Activated CD4-positive, alpha-beta T cell treated with anti-CD3 and anti-CD28 coated beads for 1 hour (primary cell): Measurements from ENCODE around the gene NR2F1.
"Not testable (repeated sequence)": the region's sequence is repeated elsewhere in the genome, so short reads cannot be mapped to it uniquely, and the experiment has no call there.

ENCODE experiments used
- DNase-seq: peaks from one replicate; pipeline ENCODE4 v3.0.0-alpha.2; 2020

The NR2F1 gene

DNA sequence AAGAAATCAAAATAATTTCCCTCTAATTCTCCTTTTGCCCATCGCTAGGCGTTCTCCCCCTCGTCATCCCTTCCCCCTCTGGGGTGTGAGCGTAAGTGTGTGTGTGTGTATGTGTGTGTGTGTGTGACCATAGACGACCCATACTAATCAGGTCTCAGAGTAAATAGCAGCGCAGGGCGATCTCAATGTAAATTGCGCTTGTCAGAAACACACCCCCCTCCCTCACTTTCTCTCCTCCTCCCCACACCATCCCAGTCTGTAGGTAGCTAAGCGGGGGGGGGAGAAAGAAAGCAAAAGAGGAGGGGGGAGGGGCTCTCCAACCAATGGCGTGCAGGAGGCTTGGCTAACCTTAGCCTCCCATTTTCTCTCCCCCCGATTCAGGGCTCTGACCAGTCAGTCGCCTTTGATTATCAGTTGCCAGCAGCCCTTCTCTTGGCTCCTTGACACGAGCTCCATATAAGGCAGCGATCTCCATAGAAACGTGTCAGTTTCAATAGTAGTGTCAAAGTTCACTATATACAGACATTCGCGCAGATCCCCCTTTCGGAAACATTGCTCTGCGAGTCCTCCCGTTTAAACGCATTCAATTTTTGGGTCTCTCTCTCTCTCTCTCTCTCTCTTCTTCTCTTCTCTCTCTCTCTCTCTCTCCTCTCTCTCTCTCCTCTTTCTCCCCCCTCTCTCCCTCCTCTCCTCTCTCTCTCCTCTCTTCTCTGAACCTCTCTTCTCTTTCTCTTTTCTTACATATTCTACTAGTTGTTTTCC, at the start of gene NR2F1:
Gene NR2F1 (plus strand): TSS at position 546 of the 762 bp plus-strand sequence. CDS start 1,802 bp downstream, outside the sequence.
- no peak for DNase-seq

DNA sequence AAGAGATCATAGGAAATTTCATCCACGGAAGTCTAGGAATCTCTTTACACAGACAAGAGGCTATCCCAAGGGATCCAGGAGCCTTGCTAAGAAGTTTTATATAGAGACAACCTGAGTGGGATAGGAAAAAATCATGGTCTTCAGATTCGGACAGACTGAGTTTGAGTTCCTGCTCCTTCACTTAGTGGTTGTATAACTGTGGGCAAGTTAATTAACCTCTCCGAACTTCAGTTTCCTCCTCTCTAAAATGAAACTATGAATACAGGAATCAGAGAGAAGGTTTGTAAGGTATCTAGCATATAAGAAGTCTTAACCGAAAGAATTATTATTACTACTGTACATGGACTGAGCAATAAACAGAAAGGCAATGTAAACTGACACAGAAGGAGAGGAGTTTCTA, 37.1 kb upstream of the NR2F1 start:
- no peak for DNase-seq

DNA sequence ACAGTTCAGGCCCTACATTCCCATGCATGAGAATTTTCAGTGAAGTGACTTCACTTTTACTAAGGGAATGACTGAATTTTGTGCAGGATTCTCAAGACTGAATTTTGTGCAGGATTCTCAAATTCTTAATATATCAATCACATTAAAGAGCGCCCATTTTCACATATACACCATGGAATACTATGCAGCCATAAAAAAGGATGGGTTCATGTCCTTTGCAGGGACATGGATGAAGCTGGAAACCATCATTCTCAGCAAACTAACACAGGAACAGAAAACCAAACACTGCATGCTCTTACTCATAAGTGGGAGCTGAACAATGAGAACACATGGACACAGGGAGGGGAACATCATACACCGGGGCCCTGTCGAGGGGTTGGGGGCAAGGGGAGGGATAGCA, 33.4 kb upstream of the NR2F1 start:
- not testable (repeated sequence) for DNase-seq

DNA sequence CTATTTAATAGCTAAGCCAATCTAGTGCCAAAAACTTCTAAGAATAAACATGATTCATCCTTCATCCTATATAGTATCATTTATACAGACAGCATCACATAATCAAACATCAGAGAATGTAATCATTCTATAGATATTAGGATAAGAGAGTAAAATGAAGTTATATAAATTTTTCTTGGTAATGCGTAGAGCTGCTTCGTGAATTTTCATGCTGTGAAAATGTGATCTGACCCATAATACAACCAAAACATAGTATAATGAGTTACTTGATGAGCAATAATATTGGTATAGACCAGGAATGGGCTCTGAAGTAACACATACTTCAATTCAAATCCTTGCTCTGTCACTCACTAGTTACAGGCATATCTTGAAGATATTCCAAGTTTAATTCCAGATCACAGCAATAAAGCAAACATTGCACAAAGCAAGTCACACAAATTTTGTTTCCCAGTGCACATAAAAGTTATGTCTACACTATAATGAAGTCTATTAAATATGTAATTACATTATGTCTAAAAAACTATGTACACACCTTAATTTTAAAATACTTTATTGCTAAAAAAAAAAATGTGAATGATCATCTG, 25.9 kb upstream of the NR2F1 start:
- DNase-seq: no peak

DNA sequence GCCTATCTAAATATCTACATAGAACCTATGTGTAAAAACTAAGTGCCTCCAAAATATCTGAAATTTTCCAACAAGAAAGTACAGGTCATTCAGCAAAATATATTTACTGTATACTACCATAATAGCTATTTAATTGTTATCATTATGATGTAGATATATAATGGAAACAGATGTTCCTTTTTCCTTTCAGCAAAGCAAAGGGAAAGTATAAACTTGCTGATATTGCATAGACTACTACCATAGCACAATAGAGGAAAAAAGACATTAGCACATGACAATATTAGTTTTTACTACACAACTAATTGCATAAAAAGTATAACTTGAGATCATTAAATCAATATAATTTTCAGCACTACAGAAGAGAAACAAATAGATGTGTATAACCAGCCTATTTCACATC, 16.9 kb upstream of the NR2F1 start:
- no peak for DNase-seq

DNA sequence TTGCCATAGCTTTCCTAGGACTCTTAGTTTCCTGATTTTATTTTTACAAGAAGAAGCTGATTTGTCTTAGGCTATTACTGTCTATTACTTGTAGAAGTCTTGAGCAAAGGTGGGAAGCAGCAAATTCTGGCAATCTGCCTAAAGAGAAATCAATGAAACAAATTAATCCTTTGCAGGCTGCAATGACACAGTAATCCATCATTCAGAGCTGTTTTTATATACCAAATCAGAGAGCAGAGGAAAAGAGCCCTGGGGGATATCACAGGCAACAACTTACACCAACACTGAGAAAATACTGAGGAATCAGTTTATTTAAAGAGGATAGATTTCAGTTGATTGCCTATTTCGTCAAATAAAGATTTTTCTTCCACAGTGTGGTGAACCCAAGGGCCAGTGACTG, 15.6 kb upstream of the NR2F1 start:
- DNase-seq: no peak

DNA sequence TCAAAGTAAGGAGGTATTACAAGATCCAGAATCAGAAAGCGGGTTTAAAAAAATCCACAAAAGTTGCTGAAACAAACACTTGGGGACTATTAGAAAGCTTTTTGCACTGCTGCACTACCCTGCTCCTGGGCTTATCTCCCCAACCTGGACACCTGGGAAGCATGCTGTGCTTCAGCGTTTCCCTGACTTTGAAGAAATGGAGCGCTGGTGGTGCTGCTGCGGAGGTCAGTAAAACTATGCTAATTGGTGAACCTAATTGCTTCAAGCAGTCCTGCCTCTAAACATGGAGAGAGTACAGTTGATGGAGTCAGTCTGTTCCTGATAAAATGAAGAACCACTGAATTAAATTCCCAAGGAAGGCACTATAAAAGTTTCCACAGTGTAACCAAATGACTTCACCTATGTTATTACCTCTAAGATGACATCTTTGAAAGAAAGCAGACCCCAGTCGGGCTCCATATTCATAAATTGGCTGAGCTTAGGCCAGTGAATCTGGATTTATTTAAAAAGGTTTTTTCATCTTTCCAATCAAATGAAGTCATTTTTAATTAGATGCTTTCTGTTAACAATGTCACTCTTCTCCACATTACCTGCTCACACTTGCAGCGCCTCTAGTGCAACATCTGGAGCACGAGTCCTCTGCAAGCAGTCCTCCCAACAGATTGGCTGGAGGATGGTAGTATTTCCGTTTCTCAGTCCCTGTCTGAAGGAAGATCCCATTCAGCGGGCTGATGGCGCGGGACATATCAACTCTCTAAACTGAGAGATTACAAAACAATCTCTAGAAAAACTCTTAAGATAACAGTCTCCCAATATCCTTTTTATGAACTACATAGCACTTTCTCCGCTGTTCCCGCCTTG, 13.5 kb upstream of the NR2F1 start:
- DNase-seq: no peak

DNA sequence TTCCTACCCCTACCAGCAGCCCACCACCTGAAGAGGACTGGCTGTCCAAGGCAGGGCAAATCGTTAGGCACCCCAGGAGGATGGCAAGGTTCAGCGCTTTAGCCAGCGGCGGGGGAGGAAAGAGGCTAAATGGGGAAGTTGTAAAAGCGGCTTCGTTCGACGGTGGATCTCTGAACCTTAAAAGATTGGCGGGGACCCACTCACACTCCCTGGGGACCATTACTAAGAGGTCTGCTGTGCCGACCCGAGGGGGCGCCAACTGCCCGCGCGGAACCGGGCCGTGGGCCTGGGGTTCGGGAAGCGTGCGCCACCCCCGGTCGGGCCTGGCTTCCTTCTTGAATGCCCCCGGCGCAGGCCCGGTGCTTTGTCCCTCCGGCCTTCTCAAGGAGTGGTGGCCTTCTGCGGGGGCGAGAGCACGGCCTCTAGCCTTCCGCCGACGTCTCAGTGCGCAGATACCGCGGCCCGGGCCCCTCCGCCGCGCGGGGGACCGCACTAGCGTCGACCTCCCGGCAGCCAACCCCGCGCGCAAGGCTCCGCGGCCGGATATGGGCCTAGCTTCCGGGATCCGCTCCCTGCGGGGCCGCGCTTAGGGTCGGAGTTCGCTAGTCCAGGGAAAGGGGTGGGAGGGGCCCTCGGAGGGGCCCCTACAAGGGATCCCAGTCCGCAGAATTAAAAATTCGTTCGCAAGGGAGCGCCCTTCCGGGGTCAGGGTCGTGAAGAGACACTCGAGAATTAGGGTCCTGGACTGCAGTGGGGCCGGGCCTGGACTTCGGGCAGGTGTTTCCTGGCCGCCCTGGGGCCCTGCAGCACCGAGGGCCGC, 12.5 kb upstream of the NR2F1 start:
- DNase-seq: no peak

DNA sequence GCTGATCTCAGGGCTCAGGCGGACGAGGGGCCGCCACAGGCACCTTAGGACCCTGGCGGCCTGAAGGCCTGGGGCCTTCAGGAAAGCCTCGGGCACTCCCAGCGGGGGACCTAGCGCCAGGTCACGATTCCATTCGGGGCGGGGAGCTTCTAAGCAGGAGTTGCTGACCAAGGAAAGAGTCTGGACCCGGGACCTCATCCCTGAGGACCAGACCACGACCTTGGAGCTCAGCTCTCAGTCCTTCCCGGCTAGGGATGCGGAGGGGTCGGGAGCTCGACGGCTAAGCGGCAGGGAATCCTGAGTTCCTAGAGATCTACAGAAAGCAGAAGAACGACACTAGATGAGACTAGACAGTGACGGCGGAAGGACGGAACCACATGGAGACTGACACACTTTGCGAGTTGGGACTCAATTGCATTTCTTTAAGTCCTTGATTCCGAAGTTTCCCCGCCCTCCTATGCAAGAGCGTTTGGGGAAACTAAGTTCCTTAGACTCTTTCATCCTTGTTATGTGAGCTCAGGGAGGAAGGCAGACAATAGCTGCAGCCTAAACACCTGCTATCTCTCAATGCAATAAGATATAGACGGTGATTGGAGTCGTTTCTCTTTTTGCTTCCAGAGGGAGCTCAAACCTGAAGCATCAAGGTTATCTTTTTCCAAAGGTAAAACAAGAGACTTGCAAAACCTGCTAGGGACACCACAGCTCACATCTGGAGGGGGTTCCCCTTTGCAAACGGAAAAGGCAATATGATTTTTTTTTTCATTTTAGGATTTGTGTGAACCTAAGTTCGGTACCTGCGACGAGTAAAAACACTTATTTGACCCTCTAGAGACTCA, 11.7 kb upstream of the NR2F1 start:
- DNase-seq: no peak

DNA sequence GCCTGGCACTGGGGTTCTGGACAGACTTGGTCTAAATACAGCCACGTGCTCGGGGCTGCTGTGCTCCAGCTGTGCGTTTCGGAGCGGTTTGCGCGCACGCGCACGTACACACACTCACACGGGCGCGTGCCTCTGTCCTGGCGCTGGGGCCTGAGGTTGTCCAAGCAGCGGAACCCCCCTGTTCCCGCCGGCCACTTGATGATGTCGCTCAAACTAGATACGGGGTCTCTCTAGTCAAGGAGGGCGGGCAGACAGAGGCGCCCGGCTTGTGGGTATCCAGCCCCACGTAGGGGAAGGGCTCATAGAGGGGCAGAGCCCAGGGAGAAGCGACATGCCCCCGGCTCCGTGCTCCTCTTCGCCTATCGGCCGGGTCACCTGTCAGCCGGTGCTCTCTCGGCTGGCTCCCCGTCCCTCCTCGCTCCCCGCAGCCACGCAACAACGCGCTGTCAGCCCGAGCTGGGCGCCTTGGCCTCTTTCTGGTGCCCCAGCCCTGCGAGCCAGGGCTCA, 10.9 kb upstream of the NR2F1 start:
- no peak for DNase-seq

DNA sequence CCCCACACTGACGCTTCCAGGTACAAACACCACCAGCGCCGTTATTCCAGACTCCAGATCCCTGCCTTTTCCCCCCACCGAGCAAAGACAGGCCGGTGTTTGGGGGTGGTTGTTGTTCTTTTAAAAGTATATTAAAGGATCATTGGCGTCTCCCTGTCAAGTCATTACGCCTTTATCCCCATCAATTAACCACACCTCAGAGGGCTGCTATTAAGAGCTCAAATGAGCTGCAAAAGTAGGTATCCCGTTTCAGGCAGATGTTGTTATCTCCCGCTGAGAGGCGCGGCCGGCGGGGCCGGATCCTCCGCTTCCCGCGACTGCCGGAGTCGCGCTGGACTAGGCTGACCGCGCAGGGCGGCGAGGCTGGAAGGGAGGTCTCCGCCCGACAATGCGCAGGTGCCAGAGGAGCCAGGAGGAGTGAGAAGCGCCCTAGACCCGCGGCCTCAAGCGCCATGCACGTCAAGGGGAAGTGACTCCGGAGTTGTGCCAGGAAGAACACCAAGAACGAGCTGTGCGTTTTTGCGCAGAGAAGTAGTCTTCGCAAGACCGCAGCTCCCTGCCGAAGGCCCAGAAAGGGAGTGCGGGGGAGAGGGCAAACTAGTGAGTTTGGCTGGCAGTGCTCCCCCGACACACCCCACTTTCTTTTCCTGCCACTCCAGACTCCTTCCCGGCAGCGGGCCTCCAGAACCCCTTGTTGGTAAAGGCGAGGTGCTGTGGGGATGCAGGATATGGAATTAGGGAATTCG, 10.2 kb upstream of the NR2F1 start:
- no peak for DNase-seq

DNA sequence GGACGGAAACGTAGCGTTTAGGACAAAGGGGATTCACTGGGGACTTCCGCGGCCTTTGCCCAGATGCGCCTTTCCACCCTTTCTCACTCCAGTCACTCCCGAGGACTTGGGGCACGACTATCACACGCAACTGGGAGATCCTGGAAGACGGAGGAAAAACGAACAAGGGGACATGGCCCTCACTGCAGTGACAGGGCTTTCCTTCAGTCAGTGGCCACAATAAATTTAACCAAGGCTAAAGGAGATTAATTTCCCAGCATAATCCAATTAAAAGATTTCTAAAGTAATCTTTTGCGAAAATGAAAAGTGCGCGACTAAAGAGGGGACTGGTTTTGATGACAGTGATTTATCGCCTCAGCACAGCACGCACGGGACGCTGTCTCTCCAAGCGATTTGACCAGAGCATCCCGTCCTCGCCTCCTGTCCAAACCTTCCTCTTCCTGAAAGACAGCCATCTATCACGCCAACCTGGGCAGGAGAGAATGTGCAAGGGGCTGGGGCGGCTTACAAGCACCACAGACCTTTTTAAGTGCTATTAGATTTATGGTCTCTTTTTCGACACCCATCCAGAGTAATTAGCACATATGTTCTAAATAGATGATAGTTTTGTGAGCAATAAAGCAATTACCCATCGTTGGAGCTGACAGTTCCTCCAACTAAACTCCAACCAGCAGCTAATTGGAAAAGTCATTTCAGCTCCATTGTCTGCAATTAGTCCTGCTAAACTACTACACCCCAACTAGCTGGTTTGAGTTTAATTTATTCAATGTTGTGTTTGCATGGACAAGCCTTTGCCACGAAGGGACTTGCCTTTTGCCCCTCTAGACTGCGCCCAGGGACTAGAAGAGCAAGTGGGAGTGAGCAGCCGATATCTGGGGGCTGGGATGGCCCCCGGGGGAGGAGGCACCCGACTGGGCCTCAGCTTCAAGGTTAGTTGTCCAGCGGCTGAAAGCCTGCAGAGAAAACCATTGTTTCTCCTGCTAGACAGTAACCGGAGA, 9.4 kb upstream of the NR2F1 start:
- no peak for DNase-seq

DNA sequence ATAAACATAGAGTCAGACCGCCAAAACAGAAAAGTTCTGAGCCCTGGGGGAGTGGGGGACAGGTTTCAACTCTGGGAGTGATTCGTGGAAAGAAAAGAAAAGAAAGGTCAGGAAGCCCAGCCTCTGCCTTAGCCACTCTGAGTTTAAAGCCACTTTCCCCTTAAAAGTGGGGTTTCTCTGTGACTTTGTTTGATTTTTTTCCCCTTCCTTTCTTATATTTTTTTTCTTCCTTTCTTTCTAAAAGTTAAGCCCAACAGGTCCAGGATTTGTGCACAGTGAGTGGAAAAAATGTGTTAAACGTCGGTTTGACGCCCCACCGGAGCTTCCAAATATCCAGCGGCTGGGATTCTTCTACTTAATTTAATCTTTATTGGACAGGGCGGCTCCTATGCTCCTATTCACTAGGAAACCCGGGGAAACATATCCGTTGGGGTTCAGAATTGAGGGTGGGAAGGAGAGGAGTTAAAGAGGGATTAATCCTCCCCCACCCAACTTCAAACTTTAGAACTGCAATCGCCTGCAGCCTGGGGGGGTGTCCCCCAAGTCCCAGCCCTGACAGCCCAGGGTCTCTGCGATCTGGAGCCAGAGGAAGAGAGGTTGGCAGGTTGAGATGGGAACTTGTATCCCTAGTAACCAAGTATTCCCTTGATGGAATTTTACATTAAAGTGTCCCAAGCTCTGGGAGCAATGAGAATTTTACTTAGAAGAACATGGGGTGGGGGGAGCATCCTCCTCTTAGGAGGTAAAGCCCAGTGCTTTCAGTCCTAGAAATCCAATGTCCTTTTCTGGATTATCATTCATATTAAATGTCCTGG, 8.3 kb upstream of the NR2F1 start:
- DNase-seq: no peak

DNA sequence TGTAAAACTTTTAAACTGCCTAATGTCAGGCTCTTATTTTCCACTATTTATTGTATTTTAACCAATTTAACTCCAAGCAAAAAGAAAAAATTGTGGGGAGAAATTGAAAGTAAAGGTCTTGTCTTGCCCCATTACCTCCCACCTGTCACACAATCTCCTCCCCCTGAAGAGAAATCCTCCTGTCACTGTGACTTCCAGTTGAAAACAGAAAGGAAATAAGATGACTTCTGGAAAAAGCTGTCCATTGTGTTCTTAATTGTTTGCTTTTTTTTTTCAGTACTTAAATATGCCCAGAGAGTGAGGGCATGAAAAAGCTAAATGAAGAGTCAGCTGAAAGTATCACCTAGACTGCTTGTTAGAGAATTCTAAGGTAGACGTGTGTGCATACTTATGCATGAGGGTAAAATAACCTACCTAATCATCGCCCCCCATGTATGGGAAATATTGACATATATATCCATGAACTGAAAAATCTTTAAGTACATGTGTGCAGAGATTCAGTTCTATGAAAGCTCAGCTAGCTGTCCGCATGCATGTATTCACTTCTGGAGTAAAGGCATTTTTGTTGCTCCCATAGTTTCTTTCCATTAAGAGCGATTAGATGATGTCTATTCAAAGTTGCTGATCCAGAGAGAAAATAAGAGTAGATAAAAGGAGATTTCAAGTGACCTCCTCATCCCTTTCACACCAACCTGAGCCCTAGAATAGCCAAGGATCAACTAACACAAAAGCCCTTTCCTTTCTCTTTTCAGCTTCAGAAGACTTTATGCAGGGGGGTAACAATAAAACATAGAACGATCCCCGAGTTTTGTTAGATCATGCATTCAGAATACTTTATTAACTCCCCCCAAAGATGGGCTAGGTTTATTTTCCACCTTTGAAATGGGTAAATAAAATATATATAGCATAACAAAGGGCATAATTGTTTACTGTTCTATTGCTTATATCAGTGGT, 7.3 kb upstream of the NR2F1 start:
- DNase-seq: no peak

DNA sequence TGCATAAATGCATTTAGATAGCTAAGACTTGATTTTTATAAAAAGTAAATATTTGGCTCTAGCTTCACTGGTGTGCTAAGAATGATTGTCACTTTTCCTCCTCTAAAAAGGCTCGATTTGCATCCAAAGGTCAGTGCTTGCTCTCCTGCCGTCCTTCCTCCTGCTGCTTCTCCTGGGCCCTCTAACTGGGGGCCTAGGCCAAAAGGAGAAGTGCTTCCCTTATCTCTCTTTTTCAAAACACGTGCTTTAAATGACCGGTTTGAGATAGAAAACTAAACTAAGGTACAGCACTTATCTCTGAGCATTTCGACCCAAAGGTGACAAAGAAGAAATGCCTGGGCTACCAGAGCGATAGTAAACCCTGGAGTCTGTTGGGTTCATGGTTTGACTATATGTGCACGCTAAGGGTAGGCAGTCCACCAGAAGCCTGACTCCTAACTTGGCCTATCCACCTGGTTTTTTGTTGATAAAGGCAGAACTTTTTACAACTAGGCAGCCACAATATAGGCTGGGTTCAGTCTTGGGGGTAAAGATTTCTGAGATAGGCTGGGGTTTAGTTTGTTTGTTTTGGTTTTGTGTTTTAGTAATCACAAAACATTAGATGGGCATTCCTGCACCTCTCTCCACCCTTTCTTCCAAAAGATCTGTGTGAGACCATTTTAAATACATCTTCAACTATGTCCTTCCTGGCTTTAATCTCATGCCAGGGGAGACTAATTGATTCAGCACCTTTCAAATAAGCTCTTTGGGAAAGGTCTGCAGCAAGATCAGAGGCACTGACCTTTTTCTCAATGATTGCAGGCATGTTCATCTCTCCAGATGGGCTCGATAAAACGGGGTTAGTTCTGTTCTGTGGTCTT, 5.8 kb upstream of the NR2F1 start:
- no peak for DNase-seq
